B cell (primary cell): ENCODE data around the gene DLAT. TPM values are rescaled to one million over a fixed set of nuclear protein-coding genes. Genes with fewer than 3 reads are reported as not detected.
"Not testable (repeated sequence)": the region's sequence is repeated elsewhere in the genome, so short reads cannot be mapped to it uniquely, and the experiment has no call there.

ENCODE experiments used
- ATAC-seq: fragments of 200-7000 bp; cut with Tn5 transposase; one replicate; pipeline ENCODE4 v1.10.0; 2021; ENCODE audit warnings: low read depth, mild to moderate bottlenecking, moderate number of reproducible peaks, moderate library complexity
- CTCF ChIA-PET: fragments of 350-600 bp; sonication (Branson Sonifier 250); formaldehyde crosslinking; loops from one replicate; lab custom pipeline; 2021; ENCODE audit warnings: antibody characterized with exemption, inconsistent platforms; lab: Charles Lee
- POLR2A ChIA-PET: fragments of 350-600 bp; sonication (Branson Sonifier 250); formaldehyde crosslinking; loops from one replicate; lab custom pipeline; 2021; ENCODE audit warnings: antibody characterized with exemption; lab: Charles Lee
- DNase-seq: peaks from one replicate; pipeline ENCODE4 v3.0.0; 2013
- H2AFZ ChIP-seq: 2 replicates; pipeline ENCODE4 v1.6.1; 2012; ENCODE audit warnings: mild to moderate bottlenecking, low read depth, low read length; ENCODE audit not compliant: insufficient read depth, poor library complexity, severe bottlenecking
- H3K27ac ChIP-seq, 2 donors: 1 replicate in 1 of 2; 2 replicates in 1 of 2; pipeline ENCODE4 v1.5.1; 2012 to 2013; ENCODE audit warnings: low read length in 2 of 2, mild to moderate bottlenecking in 2 of 2, moderate library complexity in 1 of 2
- H3K27me3 ChIP-seq, 4 experiments: fragments of 200-600 bp in 1 of 4; sonication (generic) in 1 of 4; replicated peaks in 1 of 4; 1 replicate in 2 of 4; 2 replicates in 2 of 4; pipeline versions ENCODE4 v1.6.1 to v1.7.0; 2013 to 2016; ENCODE audit warnings: low read length in 3 of 4, mild to moderate bottlenecking in 2 of 4, mixed read lengths in 1 of 4, moderate library complexity in 1 of 4; ENCODE audit not compliant: insufficient read depth in 4 of 4, control insufficient read depth in 3 of 4; ENCODE audit errors: control extremely low read depth in 1 of 4
- H3K36me3 ChIP-seq, 2 experiments: replicated peaks in 1 of 2; 1 replicate in 1 of 2; 2 replicates in 1 of 2; pipeline versions ENCODE4 v1.6.1 to v1.7.1; 2013; ENCODE audit warnings: low read length in 1 of 2; ENCODE audit not compliant: insufficient read depth in 2 of 2, control insufficient read depth in 1 of 2; ENCODE audit errors: control extremely low read depth in 1 of 2, extremely low read depth in 1 of 2
- H3K4me1 ChIP-seq, 2 donors: fragments of 200-600 bp in 1 of 2; sonication (generic) in 1 of 2; 1 replicate in 1 of 2; 2 replicates in 1 of 2; pipeline versions ENCODE4 v1.5.1 to v1.6.1; 2013 to 2017; ENCODE audit warnings: low read length in 2 of 2; ENCODE audit not compliant: control insufficient read depth in 2 of 2, insufficient read depth in 2 of 2
- H3K4me2 ChIP-seq: replicated peaks from 2 replicates; pipeline ENCODE3; 2012; ENCODE audit warnings: mild to moderate bottlenecking, low read depth, low read length; ENCODE audit not compliant: poor library complexity, severe bottlenecking
- H3K4me3 ChIP-seq, 5 experiments: fragments of 200-600 bp in 1 of 5; sonication (generic) in 1 of 5; 1 replicate in 3 of 5; 2 replicates in 2 of 5; pipeline versions ENCODE4 v1.5.1 to v1.7.0; 2011 to 2016; ENCODE audit warnings: low read length in 4 of 5, mild to moderate bottlenecking in 4 of 5, low read depth in 2 of 5, control low read depth in 1 of 5, moderate library complexity in 1 of 5; ENCODE audit not compliant: insufficient read depth in 1 of 5; ENCODE audit errors: control extremely low read depth in 1 of 5, extremely low read depth in 1 of 5
- H3K79me2 ChIP-seq: fragments of 200-600 bp; sonication (generic); one replicate; pipeline ENCODE4 v1.6.0; 2016; ENCODE audit warnings: low read length; ENCODE audit not compliant: control insufficient read depth, insufficient read depth
- H3K9ac ChIP-seq: fragments of 200-600 bp; sonication (generic); 2 replicates; pipeline ENCODE4 v1.6.1; 2017; ENCODE audit warnings: mild to moderate bottlenecking, low read length, moderate library complexity
- H3K9me3 ChIP-seq, 3 donors: one replicate each; pipeline versions ENCODE4 v1.6.1 to v1.7.1; 2013; ENCODE audit warnings: low read length in 2 of 3; ENCODE audit not compliant: control insufficient read depth in 2 of 3, insufficient read depth in 1 of 3; ENCODE audit errors: control extremely low read depth in 1 of 3
- H4K20me1 ChIP-seq: 2 replicates; pipeline ENCODE4 v1.6.0; 2012; ENCODE audit warnings: mild to moderate bottlenecking, low read length; ENCODE audit not compliant: insufficient read depth, control insufficient read depth, poor library complexity, severe bottlenecking
- H3K27ac Mint-ChIP-seq: one replicate; pipeline ENCODE4 v1.8.0; 2021; ENCODE audit warnings: mixed read lengths
- H3K27me3 Mint-ChIP-seq: one replicate; pipeline ENCODE4 v1.8.0; 2021; ENCODE audit warnings: mixed read lengths
- H3K4me1 Mint-ChIP-seq: one replicate; pipeline ENCODE4 v1.8.0; 2021; ENCODE audit warnings: mixed read lengths
- H3K4me3 Mint-ChIP-seq: one replicate; pipeline ENCODE4 v1.8.0; 2021; ENCODE audit warnings: mixed read lengths
- H3K9me3 Mint-ChIP-seq: one replicate; pipeline ENCODE4 v1.8.0; 2022; ENCODE audit warnings: mixed read lengths; ENCODE audit not compliant: insufficient read depth
- EZH2 ChIP-seq: IDR thresholded peaks from 2 replicates; pipeline ENCODE4 v1.6.1; 2012; ENCODE audit warnings: borderline replicate concordance, low read depth, mild to moderate bottlenecking, moderate library complexity, low read length; ENCODE audit not compliant: insufficient read depth, poor library complexity, severe bottlenecking
- WGBS: methylation state at CpG from one replicate; pipeline ENCODE4 v1.1.5; 2013; ENCODE audit warnings: missing lambda C conversion rate; ENCODE audit not compliant: insufficient coverage; 5-methylcytosine and 5-hydroxymethylcytosine counted together
- intact Hi-C: fragments of 100-400 bp; cut with micrococcal nuclease; formaldehyde crosslinking; loops from one replicate; pipeline ENCODE4 v1.10.0; 2022
- polyA plus RNA-seq: library from polyadenylated mRNA; depleted of rRNA; stranded (reverse); fragments of >200 nt; gene quantifications from 2 replicates; pipeline ENCODE4 v1.2.3, GENCODE V29; 2012
- total RNA-seq, 2 donors: library from RNA; stranded (reverse); fragments of 120-200 nt in 1 of 2; gene quantifications; 1 replicate in 1 of 2; 2 replicates in 1 of 2; pipeline versions ENCODE4 v1.2.3 to v1.2.4, GENCODE V29; 2013 to 2022
- TF ChIP-seq, protein P1 (sequence below): fragments of 200-600 bp; IDR thresholded peaks from one replicate; pipeline ENCODE4 v1.8.0; 2022; ENCODE audit warnings: antibody characterized with exemption, mild to moderate bottlenecking

The DLAT gene
- total and polyA plus RNA-seq, 2 donors (not counting 1 experiment from before 2014, with no cell fraction given) = 8.9 to 19.8 TPM

GRCh38 chr11:112048256-112048655, 23.0 kb downstream of the DLAT start:
- H3K9me3 Mint-ChIP-seq, H3K9me3 ChIP-seq, H3K27me3 Mint-ChIP-seq, H2AFZ ChIP-seq, H3K27me3 ChIP-seq, H3K9ac ChIP-seq, DNase-seq, H3K4me3 ChIP-seq, intact Hi-C loops, H4K20me1 ChIP-seq: not testable (repeated sequence)
- peaks cover 48% of the 10 kb centered on the region for H3K4me1 Mint-ChIP-seq
- Histone ChIP-seq H3K4me2 (peak overlapping the region; percentile 43), H3K27ac (peak overlapping the region; percentile 43 to 70), H3K4me1 (peaks cover 39 to 40% of the 10 kb centered on the region in 2 donors), H3K36me3 (peaks cover 1 to 31% of the 10 kb centered on the region in 2 experiments), H3K79me2 (peaks cover 12% of the 10 kb centered on the region)
- peak overlapping the region; percentile 80 for H3K27ac Mint-ChIP-seq
- ChIA-PET CTCF (interaction anchor here (1.3 kb wide), 1 partner anchor 11 kb away, joined by 3 read pairs; no protein-coding TSS in a partner anchor), POLR2A (interaction anchor here (0.7 kb wide), 1 partner anchor 290 kb away, joined by 10 read pairs; no protein-coding TSS in a partner anchor)
- ATAC-seq = peak; percentile 31
- peak overlapping the region; percentile 52 for H3K4me3 Mint-ChIP-seq
- no CpG with 5 or more reads among the region's 3 CpGs for WGBS

GRCh38 chr11:112049777-112050176, 24.6 kb downstream of the DLAT start:
- Mint-ChIP-seq H3K4me3 (no peak overlapping the region), H3K27me3 (no peaks in the 10 kb centered on the region), H3K27ac (peak overlapping the region; percentile 79), H3K9me3 (no peaks in the 10 kb centered on the region), H3K4me1 (peaks cover 48% of the 10 kb centered on the region)
- Histone ChIP-seq H3K9me3 (no peaks in the 10 kb centered on the region), H3K4me3 (no peak overlapping the region), H3K9ac (no peak overlapping the region), H3K4me2 (no peak overlapping the region), H3K79me2 (peaks cover 12% of the 10 kb centered on the region), H4K20me1 (no peaks in the 10 kb centered on the region), H3K27me3 (no peaks in the 10 kb centered on the region), H3K36me3 (peaks cover 5 to 34% of the 10 kb centered on the region in 2 experiments), H3K27ac (peak overlapping the region in 1 of 2 donors; percentile 75), H2AFZ (no peak overlapping the region), H3K4me1 (peaks cover 39 to 40% of the 10 kb centered on the region in 2 donors)
- WGBS = 100% methylated on average over 1 of the region's 2 CpGs
- TF ChIP-seq, protein P1, sequence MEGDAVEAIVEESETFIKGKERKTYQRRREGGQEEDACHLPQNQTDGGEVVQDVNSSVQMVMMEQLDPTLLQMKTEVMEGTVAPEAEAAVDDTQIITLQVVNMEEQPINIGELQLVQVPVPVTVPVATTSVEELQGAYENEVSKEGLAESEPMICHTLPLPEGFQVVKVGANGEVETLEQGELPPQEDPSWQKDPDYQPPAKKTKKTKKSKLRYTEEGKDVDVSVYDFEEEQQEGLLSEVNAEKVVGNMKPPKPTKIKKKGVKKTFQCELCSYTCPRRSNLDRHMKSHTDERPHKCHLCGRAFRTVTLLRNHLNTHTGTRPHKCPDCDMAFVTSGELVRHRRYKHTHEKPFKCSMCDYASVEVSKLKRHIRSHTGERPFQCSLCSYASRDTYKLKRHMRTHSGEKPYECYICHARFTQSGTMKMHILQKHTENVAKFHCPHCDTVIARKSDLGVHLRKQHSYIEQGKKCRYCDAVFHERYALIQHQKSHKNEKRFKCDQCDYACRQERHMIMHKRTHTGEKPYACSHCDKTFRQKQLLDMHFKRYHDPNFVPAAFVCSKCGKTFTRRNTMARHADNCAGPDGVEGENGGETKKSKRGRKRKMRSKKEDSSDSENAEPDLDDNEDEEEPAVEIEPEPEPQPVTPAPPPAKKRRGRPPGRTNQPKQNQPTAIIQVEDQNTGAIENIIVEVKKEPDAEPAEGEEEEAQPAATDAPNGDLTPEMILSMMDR = no peak
- TF ChIP-seq EZH2 = no peak
- no peak for ATAC-seq
- ChIA-PET POLR2A (no interaction called here), CTCF (no interaction called here)
- DNase-seq = no peak
- intact Hi-C loops = loop anchor here (2.0 kb wide), 1 partner anchor 25 kb away; the partner anchor contains the start of genes NKAPD1 and PIH1D2
